CD4-positive, alpha-beta T cell treated with Interleukin-17A for 1 hour (primary cell): Measurements from ENCODE around the gene OSTM1.
"Not testable (repeated sequence)": the region's sequence is repeated elsewhere in the genome, so short reads cannot be mapped to it uniquely, and the experiment has no call there.

Source experiments
- DNase-seq: peaks from one replicate; pipeline ENCODE4 v3.0.0-alpha.2; 2020

OSTM1 gene

GRCh38 chr6:108097882-108098281, 23.3 kb upstream of the OSTM1 start:
- DNase-seq, result no peak

DNA sequence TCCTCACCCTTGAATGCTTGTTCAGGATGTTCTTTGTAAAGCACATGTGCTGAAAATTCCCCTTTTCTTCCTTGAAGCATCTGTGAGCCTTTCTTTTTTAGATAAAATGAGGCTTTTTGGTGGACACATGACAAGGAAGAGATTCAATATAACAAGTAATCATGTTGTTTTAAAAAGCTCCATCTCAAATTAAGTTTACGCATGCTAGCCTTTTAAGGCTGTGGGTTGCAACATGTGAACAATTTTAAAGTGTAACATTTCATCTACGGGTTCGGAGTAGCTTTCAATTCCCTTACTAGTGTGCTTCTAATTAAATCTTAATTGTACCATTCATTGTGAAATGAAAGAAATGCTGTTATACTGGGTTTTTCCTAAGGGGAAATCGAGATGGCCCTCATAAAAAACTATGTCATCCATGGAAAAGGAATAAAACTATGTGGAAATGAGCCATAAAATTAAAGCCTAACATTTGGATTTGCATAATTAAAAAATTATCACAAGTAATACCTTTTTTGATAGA, 19.3 kb upstream of the OSTM1 start:
- no peak for DNase-seq

DNA sequence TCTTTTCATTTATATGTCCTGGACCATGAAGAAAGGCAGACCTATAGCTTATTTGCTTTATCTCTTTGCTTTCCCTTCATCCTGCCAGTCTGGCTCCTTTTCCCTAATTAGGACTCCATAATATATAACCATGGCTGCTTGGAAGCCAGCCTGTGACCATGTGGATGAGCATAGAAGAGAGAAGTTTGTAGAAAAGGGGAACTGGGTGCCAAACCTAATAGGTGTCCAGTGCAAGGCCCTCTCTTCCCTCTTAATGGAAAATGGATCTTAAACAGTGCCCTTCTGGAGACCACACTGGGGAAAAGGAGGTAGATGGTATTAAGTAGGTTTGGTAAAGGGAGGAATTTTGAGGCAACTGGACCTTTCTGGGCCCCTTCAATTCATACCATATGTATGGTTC, 16.7 kb upstream of the OSTM1 start:
- no peak for DNase-seq

DNA sequence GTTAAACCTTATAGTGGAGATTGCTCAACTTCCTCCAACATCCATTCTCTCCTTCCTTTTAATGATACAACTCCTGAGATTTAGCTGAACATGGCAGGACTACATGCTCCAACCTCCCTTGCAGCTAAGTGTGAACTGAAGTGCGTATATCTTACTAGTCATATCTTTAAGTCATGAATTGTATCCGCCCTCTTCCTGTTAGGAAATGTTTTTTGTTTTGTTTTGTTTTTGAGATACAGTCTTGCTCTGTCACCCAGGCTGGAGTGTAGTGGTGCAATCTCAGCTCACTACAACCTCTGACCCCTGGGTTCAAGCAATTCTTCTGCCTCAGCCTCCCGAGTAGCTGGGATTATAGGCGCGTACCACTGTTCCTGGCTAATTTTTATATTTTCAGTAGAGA, 8.8 kb upstream of the OSTM1 start:
- DNase-seq, result no peak

DNA sequence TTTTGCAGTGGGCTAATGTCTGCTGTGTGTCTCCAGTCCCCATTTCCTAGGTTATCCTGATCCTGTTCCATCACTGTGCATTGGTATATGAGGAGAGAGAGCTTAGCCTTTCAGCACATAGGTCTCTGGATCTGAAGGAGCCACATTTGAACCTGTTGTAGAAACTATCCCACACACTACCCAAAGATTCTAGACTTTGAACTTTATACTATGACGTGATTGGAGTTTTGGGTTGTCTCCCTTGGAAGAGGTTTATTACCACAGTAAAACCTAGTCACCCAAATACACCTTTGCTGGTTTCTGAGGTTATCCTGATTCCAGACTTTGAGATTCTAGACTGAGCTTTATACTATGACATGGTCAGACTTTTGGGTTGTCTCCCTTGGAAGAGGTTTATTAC, 8.0 kb upstream of the OSTM1 start:
- DNase-seq, result no peak

DNA sequence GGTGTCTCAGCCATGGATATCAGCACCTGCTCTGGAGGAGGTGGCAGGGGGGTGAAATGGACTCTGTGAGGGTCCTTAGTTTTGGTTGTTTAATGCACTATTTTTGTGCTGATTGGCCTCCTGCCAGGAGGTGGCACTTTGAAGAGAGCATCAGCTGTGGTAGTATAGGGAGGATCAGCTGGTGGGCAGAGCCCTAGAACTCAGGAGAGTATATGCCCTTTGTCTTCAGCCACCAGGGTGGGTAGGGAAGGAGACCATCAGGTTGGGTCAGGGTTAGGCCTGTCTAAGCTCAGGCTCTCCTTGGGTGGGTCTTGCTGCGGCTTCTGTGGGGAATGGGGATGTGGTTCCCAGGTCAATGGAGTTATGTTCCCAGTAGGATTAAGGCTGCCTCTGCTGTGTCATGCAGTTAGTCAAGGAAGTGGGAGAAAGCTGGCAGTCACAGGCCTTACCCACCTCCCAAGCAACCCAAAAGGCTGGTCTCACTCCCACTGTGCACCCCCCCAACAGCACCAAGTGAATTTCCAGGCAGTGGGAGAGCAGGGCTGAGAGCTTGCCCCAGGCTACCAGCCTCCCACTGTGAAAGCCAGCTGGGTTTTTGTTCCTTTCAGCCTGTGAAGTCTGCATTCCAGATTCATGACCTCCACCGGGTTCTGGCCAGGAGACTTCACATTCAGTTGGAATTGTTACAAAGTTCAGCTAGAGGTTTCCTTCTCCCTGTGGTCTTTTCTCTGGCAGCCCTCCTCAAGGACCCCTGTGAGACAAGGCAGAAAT, 5.7 kb upstream of the OSTM1 start:
- DNase-seq, result no peak

DNA sequence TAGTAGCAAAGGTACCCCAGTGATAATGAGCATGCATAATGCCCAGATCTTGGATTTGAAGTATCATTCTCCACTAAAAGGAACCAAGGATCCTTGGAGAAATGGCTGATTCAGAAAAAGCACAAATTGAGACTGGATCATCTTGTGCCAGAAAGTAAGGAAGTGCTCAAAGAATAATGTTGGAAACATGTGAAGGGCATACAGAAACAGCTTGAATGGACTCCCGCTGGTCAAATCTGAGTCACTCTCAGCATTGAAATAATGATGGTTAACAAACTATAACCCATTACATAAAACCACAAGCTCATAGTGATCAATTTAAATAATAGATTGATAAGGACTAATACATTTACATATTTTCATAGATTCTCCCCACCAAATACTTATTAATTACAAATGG, 3.6 kb upstream of the OSTM1 start:
- DNase-seq, result no peak

DNA sequence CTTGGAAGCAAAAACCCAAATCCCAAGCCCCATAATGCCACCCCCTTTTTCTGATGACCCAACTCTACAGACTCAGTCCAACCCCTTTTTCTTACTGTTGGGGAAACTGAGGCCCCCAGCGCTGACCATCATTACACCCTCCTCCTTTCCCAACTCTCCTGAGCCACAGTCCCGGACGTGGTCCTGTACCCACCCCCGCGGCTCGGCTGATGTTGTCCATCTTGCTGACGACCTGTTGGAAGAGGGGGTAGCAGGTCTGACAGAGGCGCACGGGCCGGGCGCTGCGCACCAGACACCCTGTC, 533 bp downstream of the OSTM1 start:
- DNase-seq, result no peak

DNA sequence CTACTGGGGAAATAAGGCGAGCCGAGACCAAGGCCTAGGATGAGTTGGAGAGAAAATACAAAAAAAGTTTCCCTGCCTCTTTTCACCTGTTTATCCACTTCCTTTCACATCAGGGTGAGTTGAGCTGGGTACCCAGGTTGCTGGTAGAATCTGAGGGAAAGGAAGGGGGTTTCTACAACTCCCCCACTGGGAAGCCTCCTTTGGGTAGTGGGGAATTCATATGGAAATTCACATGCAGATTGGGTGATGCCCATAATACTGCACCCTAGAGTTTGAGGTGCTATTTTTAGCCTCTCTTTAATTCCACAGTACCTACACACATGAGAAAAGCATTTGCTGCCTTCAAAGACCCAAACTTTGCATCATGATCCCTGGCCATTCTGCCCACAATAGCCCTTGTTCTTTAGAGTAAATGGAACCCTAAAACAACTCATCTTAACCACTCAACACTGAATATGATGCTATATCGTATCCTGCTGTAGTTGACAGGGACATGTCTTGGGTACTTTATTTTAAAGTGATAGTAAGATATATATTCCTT, 2.7 kb downstream of the OSTM1 start:
- DNase-seq, result no peak

DNA sequence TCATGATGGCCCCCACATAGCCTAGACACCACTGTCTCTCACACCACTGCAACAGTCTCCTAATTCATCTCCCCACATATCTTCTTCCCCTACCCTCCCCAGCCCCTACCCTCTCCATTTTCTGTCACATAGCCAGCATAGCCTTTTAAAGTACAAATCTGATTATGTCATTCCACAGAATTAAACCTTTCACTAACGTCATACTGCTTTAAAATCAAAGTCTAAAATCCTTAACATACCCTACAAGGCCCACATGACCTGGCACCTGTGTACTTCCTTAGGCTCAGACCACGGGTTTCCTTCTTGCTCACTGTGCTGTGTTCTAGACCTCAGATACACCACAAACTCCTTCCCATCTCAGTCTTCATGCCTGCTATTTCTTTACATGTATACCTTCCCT, 5.9 kb downstream of the OSTM1 start:
- peak; percentile 45 for DNase-seq

DNA sequence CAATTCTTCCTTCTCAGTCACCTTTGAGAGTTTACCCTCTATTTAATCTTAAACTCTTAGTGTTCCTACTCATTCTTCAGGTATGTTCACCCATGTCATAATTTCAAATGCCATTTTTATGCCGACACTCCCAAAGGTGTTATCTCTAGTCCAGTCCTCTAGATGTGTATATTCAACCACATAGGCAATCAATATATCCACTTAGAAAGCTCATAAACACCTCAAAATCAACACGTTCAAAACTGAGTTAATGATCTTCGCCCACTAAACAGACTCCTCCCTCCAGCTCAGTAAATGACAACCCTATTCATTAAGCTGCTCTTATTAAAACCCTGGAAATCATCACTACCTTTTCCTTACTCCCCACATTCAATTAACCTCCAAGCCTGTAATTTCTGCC, 6.4 kb downstream of the OSTM1 start:
- no peak for DNase-seq

- no peak for DNase-seq
Measured at GRCh38 chr6:108052706-108053105, 21.8 kb downstream of the OSTM1 start.

- no peak for DNase-seq
Measured at GRCh38 chr6:108051481-108051880, 23.1 kb downstream of the OSTM1 start.

GRCh38 chr6:108039681-108040080, 34.9 kb downstream of the OSTM1 start:
- no peak for DNase-seq

GRCh38 chr6:108036884-108037283, 37.7 kb downstream of the OSTM1 start:
- no peak for DNase-seq

GRCh38 chr6:108031968-108032367, 42.6 kb downstream of the OSTM1 start:
- no peak for DNase-seq

- no peak for DNase-seq
Measured at GRCh38 chr6:108030211-108030610, 44.3 kb downstream of the OSTM1 start.

- no peak for DNase-seq
Measured at GRCh38 chr6:108029226-108029921, 45.2 kb downstream of the OSTM1 start.

- DNase-seq, result no peak
Measured at GRCh38 chr6:108027594-108027993, 46.9 kb downstream of the OSTM1 start.

- DNase-seq, result no peak
Measured at GRCh38 chr6:108027056-108027455, 47.5 kb downstream of the OSTM1 start.

DNA sequence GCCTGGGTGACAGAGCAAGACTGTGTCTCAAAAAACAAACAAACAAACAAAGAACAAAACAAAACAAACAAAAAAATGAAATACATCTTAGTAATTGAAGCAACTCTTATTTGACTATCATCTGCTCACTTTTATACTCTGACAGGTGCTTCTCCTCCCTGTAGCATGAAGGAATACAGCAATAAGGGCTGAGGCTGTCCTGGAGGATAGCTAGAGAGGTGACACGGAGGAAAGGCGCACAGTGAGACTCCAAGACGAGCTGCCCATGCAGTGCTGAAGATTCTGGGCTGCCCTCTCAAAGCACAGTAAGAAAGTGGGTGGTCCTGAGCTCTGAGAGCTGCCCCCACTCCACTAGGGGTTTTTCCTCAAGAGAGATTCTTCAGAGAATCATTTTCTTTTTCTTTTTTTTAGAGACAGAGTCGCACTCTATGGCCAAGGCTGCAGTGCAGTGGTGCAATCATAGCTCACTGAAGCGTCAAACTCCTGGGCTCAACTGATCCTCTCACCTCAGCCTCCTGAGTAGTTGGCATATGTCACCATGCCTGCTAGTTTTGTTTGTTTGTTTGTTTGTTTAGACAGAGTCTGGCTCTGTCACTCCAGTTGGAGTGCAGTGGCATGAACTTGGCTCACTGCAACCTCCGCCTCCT, 50.0 kb downstream of the OSTM1 start:
- DNase-seq, result no peak

GRCh38 chr6:108020472-108021116, 53.9 kb downstream of the OSTM1 start:
- DNase-seq, result no peak

GRCh38 chr6:108016283-108016682, 58.3 kb downstream of the OSTM1 start:
- DNase-seq, result not testable (repeated sequence)
